Stromal cell of bone marrow (primary cell): Measurements from ENCODE around the gene PDE8B.

ENCODE experiments used
- DNase-seq: peaks from one replicate; pipeline ENCODE4 v3.0.0-alpha.2; 2012; ENCODE audit warnings: low read depth

The PDE8B gene

GRCh38 chr5:77192441-77193050, 17.9 kb upstream of the PDE8B start:
- no peak for DNase-seq

GRCh38 chr5:77194762-77195161, 15.7 kb upstream of the PDE8B start:
- DNase-seq: no peak

- no peak for DNase-seq
These were observed 12.5 kb upstream of the PDE8B start for GRCh38 chr5:77197840-77198554.

GRCh38 chr5:77200663-77201062, 9.8 kb upstream of the PDE8B start:
- no peak for DNase-seq

GRCh38 chr5:77202145-77202544, 8.3 kb upstream of the PDE8B start:
- no peak for DNase-seq

GRCh38 chr5:77204967-77205366, 5.5 kb upstream of the PDE8B start:
- DNase-seq: no peak

- no peak for DNase-seq
These were observed 1.8 kb upstream of the PDE8B start for GRCh38 chr5:77208507-77209163.

- DNase-seq: no peak
These were observed 887 bp upstream of the PDE8B start for GRCh38 chr5:77209495-77210090.

- DNase-seq: no peak
These were observed 647 bp downstream of the PDE8B start for GRCh38 chr5:77210964-77211690.

- DNase-seq: no peak
These were observed 1.2 kb downstream of the PDE8B start for GRCh38 chr5:77211691-77212047.

- DNase-seq: no peak
These were observed 3.1 kb downstream of the PDE8B start for GRCh38 chr5:77213601-77214000.

- no peak for DNase-seq
These were observed 3.7 kb downstream of the PDE8B start for GRCh38 chr5:77214151-77214550.

- no peak for DNase-seq
These were observed 7.8 kb downstream of the PDE8B start for GRCh38 chr5:77218263-77218662.

- DNase-seq: no peak
These were observed 10.6 kb downstream of the PDE8B start for GRCh38 chr5:77221115-77221514.

- no peak for DNase-seq
These were observed 12.2 kb downstream of the PDE8B start for GRCh38 chr5:77222722-77223121.

GRCh38 chr5:77223653-77224052, 13.2 kb downstream of the PDE8B start:
- no peak for DNase-seq

- DNase-seq: no peak
These were observed 14.3 kb downstream of the PDE8B start for GRCh38 chr5:77224672-77225355.

- DNase-seq: no peak
These were observed 15.1 kb downstream of the PDE8B start for GRCh38 chr5:77225531-77225930.

- DNase-seq: no peak
These were observed 19.4 kb downstream of the PDE8B start for GRCh38 chr5:77229887-77230286.

GRCh38 chr5:77230727-77231470, 20.4 kb downstream of the PDE8B start:
- no peak for DNase-seq

GRCh38 chr5:77231471-77232138, 21.1 kb downstream of the PDE8B start:
- DNase-seq: no peak
